Measurements from ENCODE around the gene SGCE.

Gene SGCE

DNA sequence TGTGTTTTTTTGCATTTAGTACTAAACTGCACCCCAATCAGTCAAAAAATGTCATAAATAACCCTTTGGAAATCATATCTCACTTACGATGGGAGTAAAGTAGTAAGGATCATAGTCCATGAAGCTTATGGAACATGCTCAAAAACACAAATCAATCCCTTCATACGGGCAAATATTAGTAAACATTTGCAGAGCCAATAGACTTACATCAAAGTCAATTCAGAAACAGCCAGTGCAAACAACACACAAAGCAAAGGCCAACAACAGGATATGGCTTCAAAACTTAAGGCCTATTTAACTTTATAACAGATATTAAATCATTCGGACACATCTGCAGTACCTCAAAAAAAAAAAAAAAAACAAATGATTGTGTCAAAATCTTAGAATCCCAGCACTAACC is 32.1 kb downstream of the SGCE start:
- DNase-seq (ENCODE audit: low spot score): no peak

DNA sequence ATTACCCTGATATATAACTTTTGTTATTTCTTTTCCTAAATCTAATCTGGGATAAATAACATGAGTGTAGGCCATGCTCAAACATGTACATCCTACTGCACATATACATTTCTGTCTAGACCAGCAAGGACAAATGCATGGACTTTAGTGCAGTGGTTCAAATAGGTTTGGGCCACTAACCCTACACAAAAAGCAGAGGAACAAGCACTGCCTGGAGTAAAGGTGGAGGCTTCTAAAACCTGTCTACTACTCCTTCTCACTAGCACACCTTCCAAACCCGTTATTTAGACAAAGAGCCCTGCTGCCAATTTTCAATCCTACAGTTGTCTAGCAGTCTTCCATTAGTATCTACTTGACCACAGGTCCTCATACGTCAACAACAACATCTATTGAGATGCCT is 34.8 kb downstream of the SGCE start:
- no peak for DNase-seq (ENCODE audit: low spot score)

DNA sequence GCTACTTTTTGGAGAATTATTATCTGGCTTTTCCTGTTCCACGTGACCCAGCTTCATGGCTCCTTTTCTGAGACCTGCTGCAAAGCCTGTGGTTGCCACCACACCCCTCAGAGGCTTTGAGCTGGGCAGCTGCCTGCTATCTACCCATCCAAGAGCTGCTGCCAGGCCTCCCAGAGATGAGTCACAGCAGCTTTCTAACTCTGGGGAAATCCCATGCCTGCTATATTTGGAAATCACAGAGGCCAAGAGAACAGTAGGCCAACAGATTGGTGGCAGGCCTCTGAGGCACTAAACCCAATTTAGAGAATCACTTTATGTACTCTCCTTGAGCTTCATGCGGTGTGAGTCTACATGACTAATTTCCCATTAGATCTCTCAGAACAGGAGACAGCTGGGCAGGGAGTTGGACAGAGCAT is 35.2 kb downstream of the SGCE start:
- DNase-seq (ENCODE audit: low spot score): peak; percentile 94

DNA sequence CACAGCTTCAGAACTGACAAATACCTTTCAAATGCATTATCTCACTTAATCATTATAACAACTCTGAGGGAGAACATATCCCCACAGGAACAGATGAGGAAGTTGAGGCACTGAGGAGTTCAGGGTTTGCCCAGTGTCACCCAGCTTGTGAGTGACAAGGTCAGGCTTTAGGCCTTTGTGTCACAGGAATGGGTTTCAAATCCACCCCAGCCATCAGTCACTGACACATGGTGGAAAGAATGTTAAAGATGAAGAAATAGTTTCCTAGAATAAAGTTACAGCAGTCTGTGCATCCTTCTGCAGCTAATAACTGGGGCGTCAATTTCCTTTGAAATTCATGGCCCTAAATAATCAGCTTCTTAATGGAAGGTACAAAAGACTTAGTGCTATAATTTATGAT is 37.8 kb downstream of the SGCE start:
- DNase-seq (ENCODE audit: low spot score): no peak

DNA sequence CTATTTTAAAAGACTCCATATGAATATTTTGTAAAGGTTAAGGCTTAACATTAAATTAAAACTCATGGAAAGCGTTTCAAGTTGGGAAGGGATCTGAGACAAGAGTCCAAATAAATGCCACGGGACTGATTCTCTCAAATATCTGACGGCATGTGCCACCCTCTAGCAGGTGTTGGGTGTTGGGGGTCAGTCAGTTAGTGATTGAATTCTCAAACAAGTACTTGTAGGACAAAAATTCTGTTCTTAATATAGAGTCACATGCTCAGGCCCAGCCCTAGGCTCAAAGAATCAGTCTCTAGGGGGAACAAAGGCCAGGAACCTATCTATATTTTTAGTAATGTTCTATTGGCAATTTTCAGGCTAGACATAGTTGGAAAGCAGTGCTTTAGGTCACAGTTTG is 39.1 kb downstream of the SGCE start:
- DNase-seq (ENCODE audit: low spot score): no peak

DNA sequence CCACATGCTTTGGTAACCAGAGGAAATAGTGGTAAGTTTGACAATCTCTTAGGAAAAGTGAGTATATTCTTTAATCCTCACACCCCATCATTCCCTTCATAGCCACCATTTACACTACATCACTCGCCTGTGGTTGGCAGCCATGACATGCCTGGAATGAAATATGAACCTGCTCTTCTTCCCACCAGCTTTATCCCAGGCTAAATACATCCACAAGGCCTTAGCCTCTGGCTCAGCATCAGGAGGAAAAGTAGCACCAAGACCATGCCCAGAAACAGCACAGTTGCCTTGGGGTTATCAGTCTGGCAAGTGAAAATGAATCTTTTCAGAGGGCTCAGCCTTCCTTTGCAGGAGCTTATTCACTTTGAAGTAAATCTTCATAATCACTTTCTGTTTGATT is 40.3 kb downstream of the SGCE start:
- DNase-seq (ENCODE audit: low spot score): no peak

DNA sequence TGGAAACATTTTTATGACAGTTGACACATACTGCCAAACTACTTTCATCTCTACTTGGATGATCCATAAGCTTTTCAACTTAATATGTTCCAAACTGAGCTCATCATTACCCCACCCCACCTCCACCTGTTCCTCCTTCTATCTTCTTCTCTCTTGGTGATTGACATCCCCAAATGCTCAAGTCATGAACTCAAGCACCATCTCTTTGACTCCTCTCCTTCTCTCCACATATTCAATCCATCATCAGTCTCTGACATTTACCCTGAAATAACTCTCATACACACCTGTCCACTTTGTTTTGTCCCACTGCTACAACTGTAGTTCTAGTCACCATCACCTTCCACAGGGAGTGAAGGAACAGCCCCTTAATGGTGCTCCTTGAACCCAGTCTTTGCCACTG is 43.3 kb downstream of the SGCE start:
- DNase-seq (ENCODE audit: low spot score): no peak

DNA sequence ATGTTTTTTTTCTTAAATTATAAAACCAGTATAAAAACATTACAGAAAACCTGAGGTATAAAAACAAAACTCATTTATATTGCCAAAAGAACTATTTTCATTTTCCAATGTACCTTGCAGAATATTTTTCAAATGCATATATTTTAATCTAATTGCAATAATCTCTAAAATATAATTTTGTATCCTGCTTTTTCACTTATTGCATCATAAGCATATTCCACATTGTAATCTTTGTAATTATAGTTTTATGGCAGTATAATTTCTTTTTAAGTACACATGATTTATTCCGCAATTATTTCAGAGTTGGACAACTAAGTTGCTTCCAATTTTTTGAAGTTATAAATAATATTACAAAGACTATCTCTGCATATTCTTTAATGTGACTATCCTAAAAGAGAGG is 43.7 kb downstream of the SGCE start:
- DNase-seq (ENCODE audit: low spot score): no peak

DNA sequence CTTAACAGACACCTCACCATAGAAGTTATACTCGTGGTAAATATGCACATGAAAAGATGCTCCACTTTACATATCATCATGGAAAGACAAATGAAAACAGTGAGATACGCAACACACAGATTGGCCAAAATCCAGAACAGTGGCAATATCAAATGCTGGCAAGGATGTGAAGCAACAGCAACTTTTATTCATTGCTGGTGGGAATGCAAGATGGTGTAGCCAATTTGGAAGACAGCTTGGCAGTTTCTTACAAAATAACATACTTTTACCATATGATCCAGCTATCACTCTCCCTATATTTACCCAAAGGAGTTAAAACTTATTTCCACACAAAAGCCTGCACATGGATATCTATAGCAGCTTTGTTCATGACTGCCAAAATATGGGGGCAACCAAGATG is 46.4 kb downstream of the SGCE start:
- no peak for DNase-seq (ENCODE audit: low spot score)

DNA sequence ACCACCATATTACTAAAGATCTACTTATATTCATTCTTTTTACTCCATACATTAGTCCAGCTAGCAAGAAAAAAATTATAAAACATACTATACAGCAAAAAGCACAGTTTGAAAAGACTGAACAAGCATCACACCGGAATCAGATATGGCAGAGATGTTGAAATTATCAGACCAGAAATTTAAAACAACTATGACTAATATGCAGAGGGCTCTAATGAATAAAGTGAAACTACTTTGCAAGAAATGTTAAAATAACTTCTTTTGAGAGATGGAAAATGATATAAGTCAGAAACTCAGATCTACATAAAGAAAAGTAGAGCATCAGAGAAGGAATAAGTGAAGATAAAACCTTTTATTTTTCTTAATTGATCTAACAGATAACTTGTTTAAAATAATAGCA is 50.9 kb downstream of the SGCE start:
- DNase-seq (ENCODE audit: low spot score): no peak

DNA sequence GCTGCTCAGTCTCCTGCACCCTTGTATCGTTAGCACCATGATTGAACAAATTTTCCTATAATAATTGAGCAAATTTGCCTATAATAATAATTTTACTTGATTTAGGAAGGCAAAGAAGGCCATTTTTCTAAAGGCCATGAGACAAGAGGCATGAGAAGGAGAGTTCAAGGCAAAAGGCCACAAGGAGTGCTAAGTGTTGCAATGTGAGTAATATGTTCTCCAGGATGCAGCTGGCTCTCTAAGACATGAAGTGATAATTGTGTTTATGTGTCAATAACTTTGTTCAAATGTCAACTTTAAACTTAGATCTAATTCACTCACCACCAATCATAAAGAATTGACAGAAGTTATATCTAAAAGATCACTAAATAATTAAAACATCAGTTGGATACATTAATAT is 53.8 kb downstream of the SGCE start:
- no peak for DNase-seq (ENCODE audit: low spot score)

DNA sequence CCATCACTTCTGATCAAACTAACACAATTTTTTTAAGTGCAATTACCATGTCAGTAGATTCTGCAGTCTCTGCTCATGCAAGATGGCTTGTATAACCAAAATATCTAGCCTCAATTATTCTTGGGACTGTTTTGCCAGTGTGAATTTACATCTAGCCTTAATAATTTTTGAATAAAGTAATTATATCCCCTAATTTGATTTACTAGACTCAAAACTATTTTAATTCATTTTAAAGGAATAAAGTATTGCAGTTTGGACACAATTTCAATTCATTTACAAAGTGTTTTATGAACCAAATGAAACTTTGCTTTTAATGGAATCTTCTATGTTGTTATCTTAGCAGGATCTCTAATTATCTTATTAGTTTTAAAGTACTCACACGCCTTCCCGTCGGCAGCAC is 55.7 kb downstream of the SGCE start:
- no peak for DNase-seq (ENCODE audit: low spot score)

DNA sequence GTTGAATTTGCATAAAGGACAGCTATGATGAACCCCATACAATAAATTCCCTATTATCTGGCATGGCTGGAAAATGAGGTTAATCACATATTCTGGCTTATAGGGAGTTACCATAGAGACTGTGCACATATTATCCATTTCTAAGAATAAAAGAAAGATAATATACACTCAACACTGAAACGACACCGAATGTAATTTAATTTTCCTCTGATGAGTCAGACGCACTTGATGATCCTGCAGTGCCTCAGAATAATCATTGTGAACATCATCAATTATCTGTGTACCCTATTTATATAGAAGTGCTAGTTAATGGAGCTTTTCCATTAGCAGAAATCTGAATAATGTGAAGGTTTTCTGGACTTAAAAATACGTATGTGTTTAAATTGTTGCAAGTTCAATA is 60.2 kb downstream of the SGCE start:
- DNase-seq (ENCODE audit: low spot score): no peak

DNA sequence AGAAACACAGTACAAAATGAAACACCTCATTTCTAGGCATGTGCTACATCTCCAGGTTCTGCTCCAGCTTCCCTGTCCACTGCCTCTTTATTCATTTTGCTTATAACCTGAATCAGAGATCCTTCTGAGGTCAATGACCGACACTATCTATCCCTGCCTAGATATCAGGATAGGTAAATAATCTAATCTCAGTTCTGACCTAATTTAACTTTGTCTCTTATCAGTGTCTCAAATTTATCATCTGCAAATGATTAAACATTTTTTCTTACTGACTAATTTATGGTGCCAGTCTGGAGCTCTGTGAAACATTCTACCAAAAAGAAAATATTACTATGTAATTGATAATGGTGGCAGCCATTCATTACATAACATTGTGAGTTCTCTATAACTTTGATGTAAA is 61.1 kb downstream of the SGCE start:
- no peak for DNase-seq (ENCODE audit: low spot score)

DNA sequence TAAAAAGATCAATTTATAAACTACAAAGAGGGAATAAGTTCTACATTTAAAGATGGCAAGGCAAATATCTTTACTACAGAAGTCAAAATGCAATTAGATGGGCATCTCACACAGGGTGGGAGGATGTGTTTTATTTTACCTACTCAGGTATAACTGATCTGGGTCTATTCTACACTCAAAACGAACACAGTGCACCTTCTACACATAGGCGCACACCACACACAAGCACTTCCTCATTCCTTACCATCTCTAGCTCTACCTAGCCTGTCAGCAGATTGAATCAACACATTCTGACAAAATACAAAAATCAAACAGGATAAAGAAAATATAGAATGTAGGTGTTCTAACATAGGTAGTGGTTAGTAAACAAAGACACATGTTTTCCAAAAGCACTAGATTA is 64.8 kb downstream of the SGCE start:
- DNase-seq (ENCODE audit: low spot score): no peak

DNA sequence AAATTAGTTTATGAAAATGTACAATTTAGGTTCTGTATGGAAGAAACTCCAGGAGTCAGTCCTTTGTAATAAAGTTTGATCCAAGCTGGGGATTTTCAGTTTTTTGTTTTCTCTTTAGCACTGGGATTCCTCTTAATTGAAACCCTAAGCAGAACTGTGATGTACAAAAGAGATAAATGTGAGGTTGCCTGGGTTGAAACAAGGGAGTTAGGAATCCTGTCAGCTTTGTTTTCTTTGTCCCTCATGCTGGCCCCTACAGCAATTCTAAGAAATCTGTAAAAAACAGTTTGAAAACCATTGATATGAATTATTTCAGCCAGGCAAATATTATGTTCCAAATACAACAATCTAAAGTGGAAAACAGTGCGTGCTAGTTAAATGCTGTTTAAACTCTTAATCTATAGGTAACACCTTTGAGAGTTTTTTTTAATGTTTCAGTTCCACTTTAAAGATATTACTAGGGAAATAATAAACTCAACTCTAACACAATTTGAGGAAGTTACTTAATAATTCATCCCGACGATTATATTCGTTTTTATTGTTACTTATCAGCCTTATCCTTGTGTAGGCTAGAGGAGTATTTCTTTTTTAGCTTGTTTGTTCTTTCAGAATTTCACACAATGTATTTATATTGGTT is 65.3 kb downstream of the SGCE start:
- no peak for DNase-seq (ENCODE audit: low spot score)

DNA sequence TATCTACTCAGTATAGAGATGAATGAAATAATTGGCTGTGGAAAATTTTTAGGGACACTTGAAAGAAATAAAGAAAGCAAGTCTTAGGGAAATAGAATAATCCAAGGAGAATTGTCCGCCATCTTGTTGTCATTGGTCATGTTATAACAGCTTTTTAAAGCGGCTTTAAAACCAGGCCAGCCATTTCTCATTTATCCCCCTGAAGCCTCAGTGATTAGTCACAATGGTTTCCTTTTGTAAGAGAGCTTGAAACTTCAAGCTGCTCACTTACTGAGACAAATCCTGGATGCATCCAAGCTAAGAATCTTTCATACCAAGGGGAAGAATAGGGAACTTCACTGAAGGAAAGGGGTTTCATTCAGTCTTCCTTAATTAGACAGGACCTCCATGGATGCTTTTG is 67.9 kb downstream of the SGCE start:
- DNase-seq (ENCODE audit: low spot score): peak; percentile 10

DNA sequence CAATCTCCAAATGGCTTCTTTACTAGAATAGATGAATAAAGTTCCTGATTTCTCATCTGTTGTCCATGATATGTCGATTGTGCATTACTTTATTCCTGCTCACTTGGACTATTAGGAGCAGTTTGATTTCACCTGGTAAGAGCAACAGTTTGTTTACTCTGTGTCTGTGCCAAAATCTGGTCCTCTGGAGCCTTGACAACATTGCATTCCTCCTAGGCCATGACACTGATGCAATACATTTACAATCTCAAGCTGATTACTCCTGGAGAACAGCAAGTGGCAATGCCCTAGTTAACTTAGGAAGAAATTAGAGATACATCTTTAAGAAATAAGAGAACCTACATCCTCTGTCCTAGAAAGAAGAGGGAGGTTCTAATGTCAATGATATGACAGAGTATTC is 71.8 kb downstream of the SGCE start:
- no peak for DNase-seq (ENCODE audit: low spot score)

DNA sequence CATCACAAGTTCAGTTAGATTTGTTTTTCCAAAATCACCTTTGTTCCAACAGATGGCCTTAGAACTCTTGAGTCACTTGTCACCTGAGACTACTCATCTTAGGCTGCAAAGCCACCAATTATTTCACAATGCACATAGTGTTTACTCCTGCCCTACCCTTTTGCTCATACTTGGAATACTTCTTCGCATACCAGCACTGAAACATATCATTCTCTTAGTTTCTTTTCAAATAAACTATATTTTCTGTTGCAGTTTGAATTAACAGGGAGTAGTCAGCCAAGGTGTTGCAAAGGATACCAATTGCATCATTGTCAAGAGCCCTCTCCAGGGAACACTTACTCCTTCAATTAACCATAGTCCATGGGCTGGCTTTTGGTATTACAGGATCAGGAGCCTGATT is 75.3 kb downstream of the SGCE start:
- DNase-seq (ENCODE audit: low spot score): peak; percentile 44

DNA sequence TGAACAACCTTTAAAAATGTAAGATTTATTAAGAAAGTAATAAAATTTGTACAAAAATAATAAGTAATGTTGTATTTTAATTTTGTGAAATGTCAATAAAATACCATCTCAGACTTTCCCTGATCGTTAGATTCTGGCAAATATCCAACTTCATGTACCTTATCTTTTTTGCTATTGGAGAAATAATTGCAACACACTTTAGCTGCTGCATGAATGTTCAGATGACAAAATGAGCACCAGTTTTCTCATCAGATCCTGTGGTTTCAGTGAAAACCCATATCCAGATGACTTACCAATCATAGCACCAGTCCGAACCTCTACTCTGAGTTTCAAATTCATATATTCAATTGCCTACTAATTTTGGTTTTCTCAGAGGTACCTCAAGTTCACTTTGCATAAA is 76.5 kb downstream of the SGCE start:
- DNase-seq (ENCODE audit: low spot score): no peak

DNA sequence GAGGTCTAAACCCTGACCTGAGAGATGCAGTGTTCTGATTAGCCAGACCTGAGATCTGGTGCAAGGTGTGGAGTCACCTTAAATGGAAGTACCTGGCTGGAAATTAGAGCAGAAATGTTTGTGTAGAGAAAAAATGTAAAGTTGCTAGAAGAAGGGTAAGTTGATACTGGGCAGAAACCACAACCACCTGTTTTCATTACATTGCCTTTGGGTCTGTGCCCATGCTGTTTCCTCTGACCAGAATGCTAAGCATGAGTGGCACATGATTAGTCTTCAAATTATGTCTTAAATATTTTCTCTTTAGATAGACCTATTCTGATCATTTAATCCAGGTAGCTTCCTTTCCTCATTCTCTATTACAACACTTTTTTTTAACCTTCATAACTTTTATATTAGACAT is 77.3 kb downstream of the SGCE start:
- no peak for DNase-seq (ENCODE audit: low spot score)

DNA sequence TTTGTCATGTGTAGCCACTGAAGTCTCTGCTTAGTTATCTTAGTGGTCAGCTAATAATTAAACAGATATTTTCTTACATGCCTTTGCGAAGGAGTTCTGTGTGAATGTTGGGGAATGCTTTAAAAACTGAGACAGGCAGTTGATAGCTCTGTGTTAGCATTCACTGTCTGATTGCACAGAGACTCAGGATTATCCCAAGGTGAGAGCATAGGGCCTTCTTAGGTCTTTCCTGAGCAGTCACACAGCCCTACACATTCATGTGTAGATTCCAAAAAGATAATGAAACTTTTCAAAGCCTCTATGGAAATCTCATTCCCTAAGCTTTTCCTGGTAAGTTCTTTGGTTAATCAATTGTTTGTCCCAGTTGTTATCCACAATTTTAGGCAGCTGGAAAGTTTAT is 78.6 kb downstream of the SGCE start:
- DNase-seq (ENCODE audit: low spot score): no peak

DNA sequence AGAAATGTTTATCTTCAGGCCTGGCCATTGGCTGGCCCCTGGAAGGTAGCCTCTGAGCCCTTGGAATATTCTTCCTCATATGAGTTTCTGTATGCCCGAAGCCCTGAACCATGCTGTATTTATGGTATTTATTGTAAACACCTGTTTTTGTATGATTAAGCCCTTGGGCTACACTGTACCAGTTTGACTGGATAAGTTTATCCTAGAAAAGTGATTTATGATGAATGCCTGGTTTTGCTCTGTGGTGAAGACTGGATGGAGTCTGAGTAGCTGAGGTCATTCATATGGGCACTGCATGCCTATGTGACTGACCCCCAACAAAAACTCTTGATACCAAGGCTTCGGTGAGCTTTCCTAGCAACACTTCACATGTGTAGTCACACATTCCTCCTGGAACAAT is 79.6 kb downstream of the SGCE start:
- DNase-seq (ENCODE audit: low spot score): no peak

DNA sequence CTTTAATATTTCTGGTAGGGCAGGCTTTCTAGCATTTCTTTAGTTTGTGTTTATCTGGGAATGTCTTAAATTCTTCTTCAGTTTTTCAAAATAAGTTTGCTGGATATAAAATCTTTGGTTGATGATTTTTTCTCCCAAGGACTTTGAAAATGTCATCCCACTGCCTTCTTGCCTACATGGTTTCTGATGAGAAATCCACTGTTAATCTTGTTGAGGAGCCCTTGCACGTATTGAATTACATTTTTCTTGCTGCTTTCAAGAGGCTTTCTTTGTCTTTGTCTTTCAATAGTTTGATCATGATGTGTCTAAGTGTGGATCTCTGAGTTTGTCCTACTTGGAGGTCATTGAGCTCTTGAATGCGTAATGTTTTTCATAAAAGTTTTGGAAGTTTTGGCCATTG is 80.3 kb downstream of the SGCE start:
- DNase-seq (ENCODE audit: low spot score): no peak

DNA sequence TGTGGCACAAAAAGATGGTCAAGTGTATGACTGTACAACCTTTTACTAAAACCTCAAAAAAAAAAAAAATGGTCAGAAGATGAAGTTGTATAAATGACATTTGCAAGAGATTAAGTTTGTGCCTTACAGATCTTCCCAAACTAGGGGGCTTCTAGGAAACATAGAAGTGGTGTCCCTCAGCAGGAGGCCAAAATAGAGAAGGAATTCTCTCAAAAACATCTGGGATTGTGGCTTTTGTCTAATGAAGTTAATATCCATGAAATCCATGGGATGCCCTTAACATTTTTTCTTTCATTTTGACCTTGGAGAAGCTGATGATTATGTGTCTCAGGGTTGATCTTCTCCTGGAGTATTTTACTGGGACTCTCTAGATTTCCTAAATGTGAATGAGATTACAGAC is 84.1 kb downstream of the SGCE start:
- DNase-seq (ENCODE audit: low spot score): no peak

Measured in COLO829 (cell line).